ENCODE data around the gene CEND1.

DNA sequence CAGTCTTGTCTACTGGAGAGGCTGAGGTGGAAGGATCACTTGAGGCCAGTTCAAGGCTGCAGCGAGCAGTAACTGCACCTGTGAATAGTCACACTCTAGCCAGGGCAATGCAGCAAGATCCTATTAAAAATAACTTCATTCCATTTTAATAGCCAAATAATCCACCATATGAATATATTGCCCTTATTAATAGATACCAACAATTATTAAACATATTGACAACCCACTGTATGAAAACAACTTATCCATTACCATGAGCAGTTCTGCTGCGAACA is 23.0 kb downstream of the CEND1 start:
- TF ChIP-seq, protein P1, sequence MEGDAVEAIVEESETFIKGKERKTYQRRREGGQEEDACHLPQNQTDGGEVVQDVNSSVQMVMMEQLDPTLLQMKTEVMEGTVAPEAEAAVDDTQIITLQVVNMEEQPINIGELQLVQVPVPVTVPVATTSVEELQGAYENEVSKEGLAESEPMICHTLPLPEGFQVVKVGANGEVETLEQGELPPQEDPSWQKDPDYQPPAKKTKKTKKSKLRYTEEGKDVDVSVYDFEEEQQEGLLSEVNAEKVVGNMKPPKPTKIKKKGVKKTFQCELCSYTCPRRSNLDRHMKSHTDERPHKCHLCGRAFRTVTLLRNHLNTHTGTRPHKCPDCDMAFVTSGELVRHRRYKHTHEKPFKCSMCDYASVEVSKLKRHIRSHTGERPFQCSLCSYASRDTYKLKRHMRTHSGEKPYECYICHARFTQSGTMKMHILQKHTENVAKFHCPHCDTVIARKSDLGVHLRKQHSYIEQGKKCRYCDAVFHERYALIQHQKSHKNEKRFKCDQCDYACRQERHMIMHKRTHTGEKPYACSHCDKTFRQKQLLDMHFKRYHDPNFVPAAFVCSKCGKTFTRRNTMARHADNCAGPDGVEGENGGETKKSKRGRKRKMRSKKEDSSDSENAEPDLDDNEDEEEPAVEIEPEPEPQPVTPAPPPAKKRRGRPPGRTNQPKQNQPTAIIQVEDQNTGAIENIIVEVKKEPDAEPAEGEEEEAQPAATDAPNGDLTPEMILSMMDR (IDR thresholded peaks at IDR 0.05) = no peak
- no peak for TF ChIP-seq EP300 (IDR thresholded peaks at IDR 0.05)

All from tibial nerve (tissue), 4 donors.